Measurements from ENCODE around the gene DCX.

DCX gene

GRCh38 chrX:111309083-111309482 is 102.9 kb downstream of the DCX start:
- DNase-seq (ENCODE audit: low read depth in 2 of 2), result no peak

- DNase-seq (ENCODE audit: low read depth in 2 of 2), result no peak
Observed at GRCh38 chrX:111308039-111308438, 104.0 kb downstream of the DCX start.

- DNase-seq (ENCODE audit: low read depth in 2 of 2), result no peak
Observed at GRCh38 chrX:111302284-111302683, 109.7 kb downstream of the DCX start.

DNA sequence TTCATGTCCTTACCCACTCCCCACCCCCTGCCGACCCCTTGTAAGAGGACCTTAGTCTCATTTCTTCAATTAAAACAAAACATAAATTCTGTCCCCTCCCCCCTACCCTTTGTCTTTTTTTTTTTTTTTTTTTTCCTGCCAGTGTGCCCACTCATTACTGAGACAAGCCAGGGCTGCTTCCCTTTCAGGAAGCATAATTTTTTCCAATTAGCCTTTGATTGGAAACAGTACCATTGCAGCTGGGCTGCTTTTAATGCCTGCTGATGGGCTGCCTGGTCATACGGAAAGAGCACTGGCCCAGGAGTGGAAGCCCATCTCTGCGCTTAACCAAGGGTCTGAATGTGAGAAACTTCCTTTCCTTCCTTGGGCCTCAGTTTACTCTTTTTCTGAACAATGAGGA is 123.2 kb downstream of the DCX start:
- DNase-seq (ENCODE audit: low read depth in 2 of 2), result no peak

DNA sequence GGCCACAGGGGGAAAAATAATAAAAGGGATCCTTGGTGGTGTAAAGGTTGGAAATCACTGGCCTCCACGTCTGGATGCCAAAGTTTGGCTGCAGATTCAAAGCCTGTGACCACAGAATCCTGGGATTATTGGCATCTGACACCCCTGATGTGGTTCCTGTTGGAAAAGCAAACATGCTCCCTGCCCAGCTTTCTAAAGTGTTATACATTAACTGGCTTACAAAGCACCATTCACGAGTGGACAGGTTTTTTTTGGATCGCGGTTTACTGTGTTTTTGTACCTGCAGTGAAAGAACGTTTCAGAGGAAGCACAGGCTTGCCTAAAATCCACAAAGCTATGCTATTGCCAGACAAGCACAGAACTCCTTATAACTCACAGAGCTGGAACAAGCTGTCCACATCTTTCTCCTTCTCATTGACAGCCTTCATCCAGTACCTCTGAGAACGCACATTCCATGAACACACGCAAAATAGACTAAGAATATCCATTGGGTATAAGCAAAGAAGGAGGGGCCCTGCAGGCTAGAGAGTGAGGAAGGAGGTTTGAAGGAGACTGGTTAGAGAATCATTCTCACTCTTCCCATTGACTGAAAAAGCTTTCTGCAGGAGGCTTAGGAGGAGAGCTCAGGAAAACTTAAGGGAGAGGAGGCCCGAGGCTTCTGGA is 127.2 kb downstream of the DCX start:
- DNase-seq (ENCODE audit: low read depth in 2 of 2), result no peak

GRCh38 chrX:111283446-111283845 is 128.5 kb downstream of the DCX start:
- no peak for DNase-seq (ENCODE audit: low read depth in 2 of 2)

GRCh38 chrX:111282991-111283390 is 129.0 kb downstream of the DCX start:
- DNase-seq (ENCODE audit: low read depth in 2 of 2), result no peak

DNA sequence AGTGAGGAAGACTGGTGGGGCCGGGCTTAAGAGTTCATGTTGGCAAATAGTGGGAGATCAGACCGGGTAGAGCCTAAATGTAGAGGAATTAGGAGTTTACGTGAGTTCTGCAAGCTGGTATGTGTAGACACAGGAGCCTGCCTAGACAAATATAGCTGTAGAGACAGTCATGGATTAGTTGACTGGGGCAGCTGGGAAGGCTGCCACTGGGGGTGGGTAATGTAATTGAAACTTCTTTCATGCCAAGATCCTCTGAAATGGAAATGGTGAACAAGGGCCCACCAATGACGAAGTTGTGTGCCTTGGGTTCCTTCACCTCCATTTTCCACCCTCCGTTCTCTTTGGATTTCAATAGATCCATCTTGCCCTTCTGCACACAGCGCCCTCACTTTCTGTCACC is 129.9 kb downstream of the DCX start:
- no peak for DNase-seq (ENCODE audit: low read depth in 2 of 2)

GRCh38 chrX:111270339-111270738 is 141.7 kb downstream of the DCX start, which contains the start of gene CAPN6:
CAPN6 (minus strand) TSS chrX:111270483; CDS start chrX:111263936, 6,547 bp downstream.
- no peak for DNase-seq (ENCODE audit: low read depth in 2 of 2)

DNA sequence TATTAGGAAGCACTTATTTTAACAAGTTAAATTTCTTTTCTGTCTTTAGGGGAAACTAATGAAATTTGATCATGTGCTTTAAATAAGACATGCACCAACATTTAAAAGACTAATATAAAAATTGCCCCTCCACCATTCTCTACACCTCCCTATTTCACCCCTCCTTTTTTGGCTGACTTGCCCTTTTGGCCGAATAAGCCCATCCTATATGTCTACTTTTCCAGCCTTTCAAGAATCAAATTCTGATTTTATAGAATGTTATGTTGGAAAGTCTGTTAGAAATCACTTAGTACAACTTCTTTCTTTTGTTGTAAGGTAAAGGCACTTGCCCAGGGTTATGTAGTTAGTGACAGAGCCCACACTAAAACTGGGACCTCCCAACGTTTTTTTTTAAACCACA is 143.5 kb downstream of the DCX start:
- no peak for DNase-seq (ENCODE audit: low read depth in 2 of 2)

- DNase-seq (ENCODE audit: low read depth in 2 of 2), result no peak
Observed at GRCh38 chrX:111265486-111265885, 146.5 kb downstream of the DCX start.

DNA sequence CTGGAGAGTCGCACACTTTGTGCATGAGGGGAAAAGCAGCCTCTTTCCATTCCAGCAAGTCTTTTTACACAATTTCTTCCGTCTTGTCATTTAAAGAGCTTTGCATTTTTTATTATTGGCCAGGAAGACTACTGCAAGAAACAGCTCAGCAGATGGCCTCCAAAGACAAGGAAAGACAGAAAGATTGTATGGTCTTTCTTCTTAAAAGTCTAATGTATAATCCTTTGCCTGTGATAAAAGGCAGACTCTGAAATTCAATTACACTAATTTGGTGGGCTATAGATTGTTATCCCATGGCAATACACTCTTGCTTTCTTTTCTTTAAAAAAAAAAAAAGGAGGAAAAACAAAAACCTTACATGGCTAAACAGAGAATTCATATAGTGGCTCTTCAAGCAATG is 147.6 kb downstream of the DCX start:
- DNase-seq (ENCODE audit: low read depth in 2 of 2), result no peak

DNA sequence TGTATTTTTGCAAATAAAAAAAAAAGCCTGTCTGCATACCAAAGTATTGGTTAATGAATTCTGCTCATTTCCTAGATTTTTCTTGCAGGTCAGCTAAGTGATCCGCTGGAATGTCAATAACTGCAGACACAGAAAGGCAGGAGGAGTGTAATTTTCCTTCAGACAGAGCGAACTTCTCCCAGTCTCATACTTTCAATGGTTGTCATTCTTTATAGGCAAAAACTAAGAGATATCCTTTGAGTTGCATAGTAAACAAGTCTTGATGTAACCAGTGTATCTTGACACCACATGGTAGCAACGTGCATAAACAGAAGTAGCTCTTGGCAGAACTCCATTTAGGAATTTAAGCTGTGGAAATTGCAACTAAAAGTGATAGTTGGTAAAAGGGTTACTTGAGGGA is 149.9 kb downstream of the DCX start:
- no peak for DNase-seq (ENCODE audit: low read depth in 2 of 2)

DNA sequence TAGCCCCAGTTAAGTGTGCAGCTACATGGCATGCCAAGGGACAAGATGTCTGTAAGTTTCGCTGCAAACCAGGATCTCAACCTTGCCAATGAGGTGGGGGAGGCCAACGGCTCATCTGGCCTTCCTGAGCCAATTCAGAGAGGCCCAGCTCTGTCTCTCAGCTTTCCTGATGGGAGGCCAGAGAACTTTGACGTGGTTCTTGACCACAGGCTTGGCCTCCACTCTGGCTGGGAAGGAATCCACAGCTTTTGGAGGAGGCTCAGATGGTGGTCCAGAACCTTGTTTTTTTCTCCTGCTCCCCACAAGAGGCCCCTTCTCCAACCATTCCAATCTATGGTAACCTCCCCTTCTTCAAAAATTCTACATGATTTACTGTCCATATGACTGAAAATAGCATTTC is 151.5 kb downstream of the DCX start:
- DNase-seq (ENCODE audit: low read depth in 2 of 2), result no peak

- no peak for DNase-seq (ENCODE audit: low read depth in 2 of 2)
Observed at GRCh38 chrX:111259559-111259958, 152.4 kb downstream of the DCX start.

DNA sequence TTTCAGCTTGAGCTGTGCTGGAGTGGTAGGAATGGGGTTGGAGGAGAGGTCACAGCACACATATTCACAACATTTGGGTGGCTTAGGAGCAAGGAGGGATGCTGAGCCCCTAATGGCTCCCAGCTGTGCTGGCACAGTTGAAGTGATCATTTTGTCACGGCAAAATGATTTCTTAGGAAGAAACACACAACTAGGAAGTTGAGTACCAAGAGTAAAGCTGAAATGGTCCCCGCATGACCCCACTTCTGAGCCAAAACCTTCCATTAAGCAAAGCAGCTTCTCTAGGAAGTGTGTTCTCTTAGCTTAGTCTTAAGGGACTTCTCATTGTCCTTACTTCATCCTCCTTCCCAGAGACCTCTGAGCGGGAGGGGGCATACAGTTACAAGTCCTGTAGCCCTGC is 154.3 kb downstream of the DCX start:
- DNase-seq (ENCODE audit: low read depth in 2 of 2), result no peak

DNA sequence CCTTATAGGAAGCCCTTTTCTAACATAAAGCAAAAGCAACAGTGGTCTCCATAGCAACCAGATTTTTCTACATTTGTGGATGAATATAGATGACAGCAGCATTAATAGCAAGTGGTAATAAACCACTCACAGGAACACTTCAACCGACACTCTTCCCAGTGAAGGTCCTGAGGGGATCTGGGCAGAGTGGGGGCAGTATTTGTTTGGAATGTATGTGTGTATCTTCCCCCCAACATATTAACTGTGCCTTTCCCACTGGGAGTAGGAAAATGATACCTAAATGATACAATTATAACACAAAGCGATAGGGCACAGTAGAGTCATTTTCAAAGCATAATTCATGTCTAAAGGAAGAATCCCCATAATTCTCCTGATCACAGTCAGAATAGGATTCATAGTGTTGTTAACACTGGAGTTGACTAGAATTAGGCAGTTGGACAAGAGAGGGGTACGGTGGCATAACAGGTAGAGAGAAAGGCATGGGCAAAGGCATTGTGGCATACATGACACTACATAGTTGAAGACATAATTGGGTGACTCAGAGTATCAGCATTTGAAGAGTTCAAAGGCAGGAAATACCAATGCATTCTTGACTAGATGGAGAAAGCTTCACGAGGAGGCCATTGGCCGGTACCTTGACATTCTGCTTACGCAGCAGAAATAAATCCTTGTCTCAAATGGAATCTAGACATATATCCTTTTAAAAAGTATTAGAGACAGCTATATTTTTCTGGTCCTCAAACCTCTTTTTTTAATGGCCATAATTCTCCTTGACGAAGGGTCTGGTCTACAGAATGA is 156.9 kb downstream of the DCX start:
- no peak for DNase-seq (ENCODE audit: low read depth in 2 of 2)

GRCh38 chrX:111244235-111244750 is 167.7 kb downstream of the DCX start:
- DNase-seq (ENCODE audit: low read depth in 2 of 2), result no peak
